DOHH2 (cell line): Measurements from ENCODE around the gene CYTH1.

Source experiments
- H3F3A ChIP-seq: fragments of 200-600 bp; sonication (generic), shearing (Covaris generic); 2 replicates; pipeline ENCODE4 v1.6.0; 2016; ENCODE audit warnings: antibody characterized with exemption, mild to moderate bottlenecking; ENCODE audit not compliant: control insufficient read depth, insufficient read depth
- H3K27ac ChIP-seq: fragments of 200-600 bp; sonication (generic); 2 replicates; pipeline ENCODE4 v1.5.1; 2014; ENCODE audit warnings: low read depth, mild to moderate bottlenecking, low read length, moderate library complexity
- H3K27me3 ChIP-seq: fragments of 200-600 bp; sonication (generic); 2 replicates; pipeline ENCODE4 v1.6.1; 2014; ENCODE audit warnings: mild to moderate bottlenecking, low read length, mixed read lengths; ENCODE audit not compliant: control insufficient read depth
- H3K36me3 ChIP-seq: fragments of 200-600 bp; sonication (generic); 2 replicates; pipeline ENCODE4 v1.6.1; 2014; ENCODE audit warnings: mild to moderate bottlenecking, low read length, moderate library complexity, mixed read lengths; ENCODE audit not compliant: control insufficient read depth
- H3K4me1 ChIP-seq: fragments of 200-600 bp; sonication (generic); 2 replicates; pipeline ENCODE4 v1.6.1; 2014; ENCODE audit warnings: mild to moderate bottlenecking, low read length, mixed read lengths; ENCODE audit not compliant: control insufficient read depth
- H3K4me2 ChIP-seq: fragments of 200-600 bp; sonication (generic); 2 replicates; pipeline ENCODE4 v1.6.0; 2014; ENCODE audit warnings: mild to moderate bottlenecking, low read length, moderate library complexity
- H3K4me3 ChIP-seq: fragments of 200-600 bp; sonication (generic); 2 replicates; pipeline ENCODE4 v1.5.1; 2014; ENCODE audit warnings: mild to moderate bottlenecking, low read length, mixed read lengths
- H3K79me2 ChIP-seq: fragments of 200-600 bp; sonication (generic); 2 replicates; pipeline ENCODE4 v1.6.1; 2014; ENCODE audit warnings: mild to moderate bottlenecking, low read length, mixed read lengths; ENCODE audit not compliant: control insufficient read depth
- H3K9me2 ChIP-seq: fragments of 200-600 bp; sonication (generic); replicated peaks from 2 replicates; pipeline ENCODE4 v1.6.1; 2014; ENCODE audit warnings: mild to moderate bottlenecking, low read length, mixed read lengths; ENCODE audit not compliant: control insufficient read depth
- H3K9me3 ChIP-seq: fragments of 200-600 bp; sonication (generic); 2 replicates; pipeline ENCODE4 v1.6.1; 2014; ENCODE audit warnings: antibody characterized with exemption, low read length, mixed read lengths; ENCODE audit not compliant: control insufficient read depth, insufficient read depth
- H4K20me1 ChIP-seq: fragments of 200-600 bp; sonication (generic); 2 replicates; pipeline ENCODE4 v1.6.0; 2014; ENCODE audit warnings: low read depth, mild to moderate bottlenecking, antibody characterized with exemption, low read length, moderate library complexity; ENCODE audit not compliant: control insufficient read depth, insufficient read depth
- EZH2phosphoT487 ChIP-seq: fragments of 200-600 bp; sonication (generic); IDR thresholded peaks from 2 replicates; pipeline ENCODE4 v1.6.1; 2017; ENCODE audit warnings: borderline replicate concordance, mild to moderate bottlenecking, antibody characterized with exemption, low read length, moderate library complexity, mixed read lengths
- TF ChIP-seq, protein P1 (sequence below): fragments of 200-600 bp; sonication (generic); IDR thresholded peaks from one replicate; pipeline ENCODE4 v1.5.1; 2014; ENCODE audit warnings: antibody characterized with exemption, mild to moderate bottlenecking, low read depth, low read length; ENCODE audit not compliant: poor library complexity, severe bottlenecking

Gene CYTH1

DNA sequence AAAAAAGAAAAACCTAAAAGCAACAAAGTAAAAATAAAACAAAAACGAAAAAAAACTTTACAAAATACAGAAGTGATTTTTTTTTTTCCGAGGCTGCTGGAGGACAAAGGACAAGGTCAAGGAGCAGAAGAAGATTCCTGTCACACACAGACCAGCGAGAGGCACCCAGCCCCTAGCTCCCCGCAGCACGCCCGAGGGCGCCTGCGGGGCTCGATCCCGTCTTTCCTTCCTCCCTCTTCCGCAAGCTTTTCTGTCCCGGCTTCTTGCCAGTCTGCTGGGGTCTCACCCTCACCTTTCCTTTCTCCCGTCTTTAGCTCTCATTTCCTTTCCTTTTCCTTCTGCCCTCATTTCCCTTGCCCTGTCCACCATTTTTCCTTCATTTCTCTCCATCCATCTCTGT, 138.7 kb downstream of the CYTH1 start:
- H4K20me1 ChIP-seq = no peaks in the 10 kb centered on the region
- H3K79me2 ChIP-seq = no peaks in the 10 kb centered on the region
- no peaks in the 10 kb centered on the region; the same call in 1 of the 2 replicates for H3F3A ChIP-seq
- no peak overlapping the region for H3K4me2 ChIP-seq
- no peaks in the 10 kb centered on the region for H3K27me3 ChIP-seq
- TF ChIP-seq, protein P1, sequence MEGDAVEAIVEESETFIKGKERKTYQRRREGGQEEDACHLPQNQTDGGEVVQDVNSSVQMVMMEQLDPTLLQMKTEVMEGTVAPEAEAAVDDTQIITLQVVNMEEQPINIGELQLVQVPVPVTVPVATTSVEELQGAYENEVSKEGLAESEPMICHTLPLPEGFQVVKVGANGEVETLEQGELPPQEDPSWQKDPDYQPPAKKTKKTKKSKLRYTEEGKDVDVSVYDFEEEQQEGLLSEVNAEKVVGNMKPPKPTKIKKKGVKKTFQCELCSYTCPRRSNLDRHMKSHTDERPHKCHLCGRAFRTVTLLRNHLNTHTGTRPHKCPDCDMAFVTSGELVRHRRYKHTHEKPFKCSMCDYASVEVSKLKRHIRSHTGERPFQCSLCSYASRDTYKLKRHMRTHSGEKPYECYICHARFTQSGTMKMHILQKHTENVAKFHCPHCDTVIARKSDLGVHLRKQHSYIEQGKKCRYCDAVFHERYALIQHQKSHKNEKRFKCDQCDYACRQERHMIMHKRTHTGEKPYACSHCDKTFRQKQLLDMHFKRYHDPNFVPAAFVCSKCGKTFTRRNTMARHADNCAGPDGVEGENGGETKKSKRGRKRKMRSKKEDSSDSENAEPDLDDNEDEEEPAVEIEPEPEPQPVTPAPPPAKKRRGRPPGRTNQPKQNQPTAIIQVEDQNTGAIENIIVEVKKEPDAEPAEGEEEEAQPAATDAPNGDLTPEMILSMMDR = no peak
- no peak for TF ChIP-seq EZH2phosphoT487
- H3K4me1 ChIP-seq = peaks cover 37% of the 10 kb centered on the region
- no peak overlapping the region for H3K4me3 ChIP-seq
- H3K36me3 ChIP-seq = no peaks in the 10 kb centered on the region
- 0 out of 2 replicates have a peak, but pooled peaks cover 5% of the 10 kb centered on the region for H3K9me3 ChIP-seq
- no peaks in the 10 kb centered on the region for H3K9me2 ChIP-seq
- no peak overlapping the region for H3K27ac ChIP-seq

DNA sequence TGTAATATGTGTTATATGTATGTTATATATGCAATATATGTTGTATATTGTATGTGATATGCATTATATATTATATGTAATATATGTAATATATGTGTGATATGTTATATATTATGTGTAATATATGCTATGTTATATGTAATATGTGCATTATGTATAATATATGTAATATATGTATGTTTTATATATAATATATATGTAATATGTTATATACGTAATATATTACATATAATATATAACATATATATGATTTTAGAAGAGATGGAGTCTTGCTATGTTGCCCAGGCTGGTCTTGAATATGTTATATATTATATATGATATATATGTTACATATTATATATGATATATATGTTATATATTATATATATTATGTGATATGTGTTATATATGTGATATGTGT, 139.4 kb downstream of the CYTH1 start:
- Histone ChIP-seq H3K4me3 (no peak overlapping the region), H4K20me1 (no peaks in the 10 kb centered on the region)
- TF ChIP-seq, protein P1 = no peak
- no peak for TF ChIP-seq EZH2phosphoT487

DNA sequence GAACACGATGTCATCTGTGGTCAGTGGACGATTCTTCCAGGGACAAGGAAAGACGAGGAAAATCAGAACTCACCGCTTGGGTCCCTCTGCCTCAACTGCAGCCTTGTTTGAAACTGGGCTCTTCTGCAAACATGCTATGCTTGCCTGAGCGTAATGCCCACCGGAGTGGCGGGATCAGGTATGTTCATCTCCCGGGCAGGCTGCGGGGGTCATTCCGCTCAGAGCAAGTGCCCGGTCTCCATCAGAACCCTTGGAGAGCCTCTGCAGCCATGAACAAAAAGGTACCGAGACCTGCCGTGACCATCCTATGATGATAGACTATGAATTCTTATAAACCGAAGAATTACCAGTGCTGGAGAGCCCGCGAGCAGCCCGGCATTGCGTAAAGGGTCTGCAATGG, 140.4 kb downstream of the CYTH1 start:
- no peaks in the 10 kb centered on the region for H4K20me1 ChIP-seq
- H3F3A ChIP-seq = no peaks in the 10 kb centered on the region; the same call in 1 of the 2 replicates
- H3K4me3 ChIP-seq = no peak overlapping the region
- no peak overlapping the region for H3K4me2 ChIP-seq
- H3K36me3 ChIP-seq = no peaks in the 10 kb centered on the region
- H3K79me2 ChIP-seq = no peaks in the 10 kb centered on the region
- H3K4me1 ChIP-seq = peaks cover 38% of the 10 kb centered on the region
- H3K9me2 ChIP-seq = no peaks in the 10 kb centered on the region
- no peak for TF ChIP-seq EZH2phosphoT487
- TF ChIP-seq, protein P1 = no peak
- no peaks in the 10 kb centered on the region for H3K27me3 ChIP-seq
- H3K27ac ChIP-seq = no peak overlapping the region
- H3K9me3 ChIP-seq = no peaks in the 10 kb centered on the region

More for the DNA sequence above, 139.4 kb downstream of the CYTH1 start:
- H3K36me3 ChIP-seq = no peaks in the 10 kb centered on the region
- H3K27ac ChIP-seq = no peak overlapping the region
- H3K79me2 ChIP-seq = no peaks in the 10 kb centered on the region
- H3K9me2 ChIP-seq = no peaks in the 10 kb centered on the region
- no peaks in the 10 kb centered on the region for H3K27me3 ChIP-seq
- no peak overlapping the region for H3K4me2 ChIP-seq
- H3F3A ChIP-seq = no peaks in the 10 kb centered on the region; the same call in 1 of the 2 replicates
- H3K9me3 ChIP-seq = no peaks in the 10 kb centered on the region
- H3K4me1 ChIP-seq = peaks cover 39% of the 10 kb centered on the region
